Left renal pelvis (tissue), 4 donors: ENCODE measurements around the gene CSMD2. TPM values are rescaled to one million over a fixed set of nuclear protein-coding genes. Genes with fewer than 3 reads are reported as not detected.

Experiments used
- DNase-seq, 4 donors: peaks; one replicate each; pipeline ENCODE4 v3.0.0-alpha.2; 2013; ENCODE audit warnings: low read depth in 4 of 4, low spot score in 3 of 4
- polyA plus RNA-seq, 4 donors: library from polyadenylated mRNA; unstranded; fragments of 120-200 nt; gene quantifications; one replicate each; pipeline ENCODE4 v1.2.1, GENCODE V29; 2013; ENCODE audit not compliant: insufficient read length in 4 of 4

CSMD2 gene
- polyA plus RNA-seq, 4 donors, result 0.29 to 1.3 (median 0.72) TPM

- no peak for DNase-seq
Observed at GRCh38 chr1:33784876-33785275, 380.2 kb downstream of the CSMD2 start.

- DNase-seq, result no peak
Observed at GRCh38 chr1:33782776-33783175, 382.3 kb downstream of the CSMD2 start.

- DNase-seq, result no peak
Observed at GRCh38 chr1:33781652-33782051, 383.4 kb downstream of the CSMD2 start.

- DNase-seq, result no peak
Observed at GRCh38 chr1:33777337-33777736, 387.7 kb downstream of the CSMD2 start.

GRCh38 chr1:33768821-33769220, 396.2 kb downstream of the CSMD2 start:
- DNase-seq, result no peak

- no peak for DNase-seq
Observed at GRCh38 chr1:33768106-33768505, 396.9 kb downstream of the CSMD2 start.

- DNase-seq, result no peak
Observed at GRCh38 chr1:33764149-33764548, 400.9 kb downstream of the CSMD2 start.

- no peak for DNase-seq
Observed at GRCh38 chr1:33763406-33763805, 401.6 kb downstream of the CSMD2 start.

- no peak for DNase-seq
Observed at GRCh38 chr1:33762962-33763361, 402.1 kb downstream of the CSMD2 start.

GRCh38 chr1:33762109-33762830, 402.8 kb downstream of the CSMD2 start:
- no peak for DNase-seq

GRCh38 chr1:33758698-33759097, 406.3 kb downstream of the CSMD2 start:
- DNase-seq, result no peak

GRCh38 chr1:33753087-33753856, 411.8 kb downstream of the CSMD2 start:
- no peak for DNase-seq

- no peak for DNase-seq
Observed at GRCh38 chr1:33745942-33746341, 419.1 kb downstream of the CSMD2 start.

GRCh38 chr1:33743221-33743998, 421.6 kb downstream of the CSMD2 start:
- DNase-seq, result no peak

GRCh38 chr1:33742663-33743062, 422.4 kb downstream of the CSMD2 start:
- no peak for DNase-seq

- DNase-seq, result no peak
Observed at GRCh38 chr1:33741749-33742148, 423.3 kb downstream of the CSMD2 start.

GRCh38 chr1:33740040-33740744, 424.8 kb downstream of the CSMD2 start:
- DNase-seq, result no peak

GRCh38 chr1:33738976-33739375, 426.1 kb downstream of the CSMD2 start:
- DNase-seq, result no peak

GRCh38 chr1:33738536-33738935, 426.5 kb downstream of the CSMD2 start:
- no peak for DNase-seq

- no peak for DNase-seq
Observed at GRCh38 chr1:33736496-33736895, 428.5 kb downstream of the CSMD2 start.

- no peak for DNase-seq
Observed at GRCh38 chr1:33735624-33736023, 429.4 kb downstream of the CSMD2 start.
